Measurements from ENCODE around the gene TRDN.

- TF ChIP-seq CTCF (IDR thresholded peaks at IDR 0.05; ENCODE audit: low read length) (no peak), EZH2 (IDR thresholded peaks at IDR 0.05; ENCODE audit: borderline replicate concordance, low read length) (no peak)
Measured at GRCh38 chr6:123655521-123656306, 19.0 kb upstream of the TRDN start.
